H1 (cell line): ENCODE measurements around the gene CCP110. TPM values are rescaled to one million over a fixed set of nuclear protein-coding genes. Genes with fewer than 3 reads are reported as not detected.

ENCODE experiments used
- CTCF ChIA-PET: fragments of 300-600 bp; sonication (Branson Sonifier 250); formaldehyde crosslinking; loops from one replicate; lab custom pipeline; 2021; ENCODE audit not compliant: partially characterized antibody; lab: Charles Lee
- POLR2A ChIA-PET: fragments of 300-600 bp; sonication (Branson Sonifier 250); formaldehyde crosslinking; loops from one replicate; lab custom pipeline; 2021; ENCODE audit warnings: inconsistent platforms; ENCODE audit not compliant: partially characterized antibody; lab: Charles Lee
- DNase-seq, 2 experiments: peaks; one replicate each; pipeline versions ENCODE4 v3.0.0 to v3.0.0-alpha.2; 2010 to 2022; ENCODE audit warnings: low spot score in 2 of 2, low read depth in 1 of 2, mixed read lengths in 1 of 2
- FAIRE-seq: peaks from 2 replicates; lab custom pipeline; 2011; peaks lifted over from hg19 to GRCh38; lab: Jason Lieb, UNC
- H2AFZ ChIP-seq: 2 replicates; pipeline ENCODE4 v1.8.1; 2012; ENCODE audit warnings: low read length, inconsistent platforms
- H2AK5ac ChIP-seq: 2 replicates; pipeline ENCODE4 v1.6.1; 2013; ENCODE audit warnings: low read depth, low read length
- H2BK120ac ChIP-seq: replicated peaks from 2 replicates; pipeline ENCODE3; 2013; ENCODE audit warnings: low read depth, low read length, inconsistent platforms
- H2BK12ac ChIP-seq: 2 replicates; pipeline ENCODE4 v1.6.1; 2013; ENCODE audit warnings: low read depth, low read length
- H2BK15ac ChIP-seq: 2 replicates; pipeline ENCODE4 v1.6.1; 2013; ENCODE audit warnings: low read length
- H2BK20ac ChIP-seq: 2 replicates; pipeline ENCODE4 v1.6.1; 2013; ENCODE audit warnings: low read length
- H2BK5ac ChIP-seq: 2 replicates; pipeline ENCODE4 v1.6.1; 2013; ENCODE audit warnings: low read depth, low read length
- H3K14ac ChIP-seq: 2 replicates; pipeline ENCODE4 v1.6.1; 2013; ENCODE audit warnings: inconsistent platforms; ENCODE audit not compliant: insufficient read length
- H3K18ac ChIP-seq: 2 replicates; pipeline ENCODE4 v1.6.1; 2013; ENCODE audit warnings: low read length; ENCODE audit errors: extremely low read depth
- H3K23ac ChIP-seq: 2 replicates; pipeline ENCODE4 v1.6.1; 2013; ENCODE audit warnings: inconsistent platforms; ENCODE audit not compliant: insufficient read length
- H3K23me2 ChIP-seq: 2 replicates; pipeline ENCODE4 v1.6.1; 2013; ENCODE audit warnings: low read depth, low read length
- H3K27ac ChIP-seq: 2 replicates; pipeline ENCODE4 v1.6.1; 2011; ENCODE audit warnings: low read depth, low read length, inconsistent platforms
- H3K27me3 ChIP-seq, 4 experiments: replicated peaks in 1 of 4; 1 replicate in 1 of 4; 2 replicates in 3 of 4; pipeline versions ENCODE4 v1.6.1 to v1.8.1; 2011 to 2013; ENCODE audit warnings: low read length in 3 of 4, mild to moderate bottlenecking in 3 of 4, inconsistent platforms in 2 of 4, mixed read lengths in 2 of 4, moderate library complexity in 1 of 4; ENCODE audit not compliant: control insufficient read depth in 3 of 4, insufficient read depth in 3 of 4; ENCODE audit errors: extremely low read depth in 1 of 4
- H3K36me3 ChIP-seq, 4 experiments: 2 replicates each; pipeline versions ENCODE4 v1.6.1 to v1.8.1; 2011 to 2013; ENCODE audit warnings: mild to moderate bottlenecking in 4 of 4, low read length in 3 of 4, moderate library complexity in 2 of 4, control low read depth in 1 of 4, inconsistent platforms in 1 of 4; ENCODE audit not compliant: insufficient read depth in 4 of 4, control insufficient read depth in 2 of 4
- H3K4ac ChIP-seq: replicated peaks from 2 replicates; pipeline ENCODE3; 2013; ENCODE audit warnings: low read length, low read depth, mixed read lengths, inconsistent platforms; ENCODE audit not compliant: insufficient read length
- H3K4me1 ChIP-seq, 4 experiments: replicated peaks in 1 of 4; 1 replicate in 1 of 4; 2 replicates in 3 of 4; pipeline versions ENCODE4 v1.6.1 to v1.8.1; 2011 to 2013; ENCODE audit warnings: low read length in 3 of 4, inconsistent platforms in 2 of 4, mixed read lengths in 1 of 4; ENCODE audit not compliant: insufficient read depth in 4 of 4, control insufficient read depth in 3 of 4
- H3K4me2 ChIP-seq, 2 experiments: 2 replicates each; pipeline versions ENCODE4 v1.6.1 to v1.8.1; 2011 to 2013; ENCODE audit warnings: low read depth in 2 of 2, low read length in 2 of 2, control low read depth in 1 of 2, inconsistent platforms in 1 of 2, mild to moderate bottlenecking in 1 of 2; ENCODE audit not compliant: insufficient read depth in 1 of 2
- H3K4me3 ChIP-seq, 4 experiments: fragments of 200-600, 300-600 bp in 1 of 4; sonication (generic), shearing (Covaris generic), sonication (Bioruptor Twin) in 1 of 4; 2 replicates each; pipeline versions ENCODE4 v1.5.1 to v1.8.1; 2011 to 2016; ENCODE audit warnings: low read length in 4 of 4, low read depth in 3 of 4, control low read depth in 2 of 4, inconsistent platforms in 2 of 4, mild to moderate bottlenecking in 2 of 4, mixed read lengths in 1 of 4, moderate library complexity in 1 of 4; ENCODE audit not compliant: insufficient read depth in 2 of 4; ENCODE audit errors: extremely low read depth in 1 of 4
- H3K56ac ChIP-seq: replicated peaks from 2 replicates; pipeline ENCODE3; 2013; ENCODE audit warnings: low read depth, mild to moderate bottlenecking, mixed read lengths, low read length, inconsistent platforms; ENCODE audit not compliant: insufficient read length
- H3K79me1 ChIP-seq: 2 replicates; pipeline ENCODE4 v1.6.1; 2013; ENCODE audit warnings: low read depth, low read length, control low read depth
- H3K79me2 ChIP-seq, 2 experiments: 2 replicates each; pipeline versions ENCODE4 v1.6.1 to v1.8.1; 2012 to 2013; ENCODE audit warnings: low read length in 2 of 2, mild to moderate bottlenecking in 2 of 2, inconsistent platforms in 1 of 2; ENCODE audit not compliant: insufficient read depth in 2 of 2, control insufficient read depth in 1 of 2
- H3K9ac ChIP-seq, 4 experiments: replicated peaks in 1 of 4; 1 replicate in 1 of 4; 2 replicates in 3 of 4; pipeline versions ENCODE4 v1.6.1 to v1.8.1; 2011 to 2013; ENCODE audit warnings: low read depth in 3 of 4, low read length in 3 of 4, control low read depth in 2 of 4, mild to moderate bottlenecking in 2 of 4, moderate library complexity in 2 of 4, inconsistent platforms in 1 of 4; ENCODE audit errors: extremely low read depth in 1 of 4
- H3K9me3 ChIP-seq, 2 experiments: 2 replicates each; pipeline versions ENCODE4 v1.6.1 to v1.8.1; 2012 to 2013; ENCODE audit warnings: mild to moderate bottlenecking in 2 of 2, moderate library complexity in 2 of 2, control low read depth in 1 of 2, inconsistent platforms in 1 of 2, low read depth in 1 of 2, low read length in 1 of 2, mixed read lengths in 1 of 2; ENCODE audit not compliant: insufficient read depth in 2 of 2
- H4K20me1 ChIP-seq, 2 experiments: replicated peaks in 1 of 2; 2 replicates each; pipeline versions ENCODE3 to v1.8.1; 2011 to 2013; ENCODE audit warnings: inconsistent platforms in 2 of 2, low read length in 2 of 2, mild to moderate bottlenecking in 1 of 2; ENCODE audit not compliant: insufficient read depth in 2 of 2, control insufficient read depth in 1 of 2
- H4K5ac ChIP-seq: 2 replicates; pipeline ENCODE4 v1.6.1; 2013; ENCODE audit warnings: low read length, low read depth, mixed read lengths, inconsistent platforms; ENCODE audit not compliant: insufficient read length
- H4K8ac ChIP-seq: 2 replicates; pipeline ENCODE4 v1.8.0; 2013; ENCODE audit warnings: mild to moderate bottlenecking, moderate library complexity, low read length, inconsistent platforms; ENCODE audit not compliant: insufficient read depth; ENCODE audit errors: extremely low read depth
- H4K91ac ChIP-seq: replicated peaks from 2 replicates; pipeline ENCODE3; 2013; ENCODE audit warnings: low read length, mixed read lengths, inconsistent platforms; ENCODE audit not compliant: insufficient read length
- BRCA1 ChIP-seq: IDR thresholded peaks from 2 replicates; pipeline ENCODE4 v1.6.1; 2012; ENCODE audit warnings: low read depth, low read length, improper control_type of control experiment
- CBX8 ChIP-seq: fragments of 300-800, 300-1000 bp; sonication (generic); IDR thresholded peaks from 2 replicates; pipeline ENCODE4 v1.7.1; 2016; ENCODE audit warnings: low read depth, low read length, borderline replicate concordance
- CHD1 ChIP-seq: IDR thresholded peaks from 2 replicates; pipeline ENCODE4 v1.6.1; 2012; ENCODE audit warnings: low read depth, low read length, improper control_type of control experiment
- CHD2 ChIP-seq: IDR thresholded peaks from 2 replicates; pipeline ENCODE4 v1.6.1; 2012; ENCODE audit warnings: low read length, improper control_type of control experiment
- EP300 ChIP-seq, 2 experiments: IDR thresholded peaks; 1 replicate in 1 of 2; 2 replicates in 1 of 2; pipeline ENCODE4 v1.6.1; 2011 to 2012; ENCODE audit warnings: low read depth in 2 of 2, low read length in 2 of 2, mild to moderate bottlenecking in 2 of 2, borderline replicate concordance in 1 of 2, inconsistent platforms in 1 of 2, moderate library complexity in 1 of 2
- HDAC6 ChIP-seq: IDR thresholded peaks from one replicate; pipeline ENCODE4 v1.7.1; 2012; ENCODE audit warnings: low read depth, mild to moderate bottlenecking, inconsistent platforms, low read length, moderate library complexity
- MAFK ChIP-seq: IDR thresholded peaks from 2 replicates; pipeline ENCODE4 v1.6.1; 2012; ENCODE audit warnings: low read depth, mild to moderate bottlenecking, improper control_type of control experiment, low read length
- POLR2AphosphoS5 ChIP-seq: IDR thresholded peaks from 2 replicates; pipeline ENCODE4 v1.6.1; 2011; ENCODE audit warnings: low read depth, low read length
- RXRA ChIP-seq: IDR thresholded peaks from 2 replicates; pipeline ENCODE4 v1.6.1; 2011; ENCODE audit warnings: low read depth, mild to moderate bottlenecking, low read length, moderate library complexity; ENCODE audit not compliant: insufficient read depth
- SP2 ChIP-seq: IDR thresholded peaks from 2 replicates; pipeline ENCODE4 v1.6.1; 2012; ENCODE audit warnings: mild to moderate bottlenecking, low read length, inconsistent platforms
- SUZ12 ChIP-seq: fragments of 200-600 bp; sonication (generic); IDR thresholded peaks from 2 replicates; pipeline ENCODE4 v1.6.1; 2012; ENCODE audit warnings: mild to moderate bottlenecking, inconsistent platforms, low read length, moderate library complexity, mixed read lengths
- TCF12 ChIP-seq: IDR thresholded peaks from 2 replicates; pipeline ENCODE4 v1.6.1; 2011; ENCODE audit warnings: low read depth, mild to moderate bottlenecking, low read length
- WGBS, 2 experiments: shearing (Covaris generic) in 1 of 2; methylation state at CpG; one replicate each; pipeline versions ENCODE4 v1.1.6 to v1.1.7; 2013 to 2015; ENCODE audit warnings: low lambda C conversion rate in 2 of 2, mixed read lengths in 2 of 2, inconsistent platforms in 1 of 2, low coverage in 1 of 2, missing lambda C conversion rate in 1 of 2; ENCODE audit not compliant: insufficient replicate concordance in 2 of 2, insufficient coverage in 1 of 2, insufficient read length in 1 of 2; ENCODE audit errors: extremely low coverage in 1 of 2, missing lambda C conversion rate in 1 of 2; 5-methylcytosine and 5-hydroxymethylcytosine counted together
- polyA plus RNA-seq, 7 experiments: library from polyadenylated mRNA; depleted of rRNA in 3 of 7; stranded (reverse) in 5 of 7; unstranded in 2 of 7; fragments of >200 nt in 5 of 7; fragments of 200-250 nt in 2 of 7; gene quantifications; 1 replicate in 5 of 7; 2 replicates in 1 of 7; 4 replicates in 1 of 7; pipeline versions ENCODE4 v1.2.1 to v1.2.3, GENCODE V29; 2011 to 2013; ENCODE audit warnings: missing spikeins in 2 of 7, mixed read lengths in 2 of 7
- total RNA-seq: library from RNA; stranded (reverse); fragmentation: NEBNext Ultra II Directional; extraction: Animal tissue kit (Norgen Biotek cat#: 25700); gene quantifications from 2 replicates; pipeline ENCODE4 v1.2.1, GENCODE V29; 2021

Gene CCP110
- total and polyA plus RNA-seq, 2 of the 8 experiments (the other 6 are each of a cell fraction or from before 2014, with no cell fraction given): 3.2 to 19.8 TPM

- Histone ChIP-seq H4K5ac (no peak overlapping the region), H3K4me2 (no peak overlapping the region), H2AK5ac (no peak overlapping the region), H3K23me2 (no peaks in the 10 kb centered on the region), H3K4ac (no peak overlapping the region), H3K56ac (no peak overlapping the region), H3K4me1 (peaks cover 0 to 6% (median 1%) of the 10 kb centered on the region in 4 experiments; a peak in 3 of 7 replicates), H2BK120ac (no peak overlapping the region), H4K8ac (no peak overlapping the region), H2BK15ac (peak overlapping the region; percentile 61; the same call in 1 of the 2 replicates), H3K79me1 (no peaks in the 10 kb centered on the region), H3K9me3 (no peaks in the 10 kb centered on the region), H3K23ac (no peak overlapping the region), H2BK20ac (no peak overlapping the region), H3K18ac (no peak overlapping the region; the same call in 1 of the 2 replicates), H2BK5ac (no peak overlapping the region), H3K4me3 (no peak overlapping the region), H3K36me3 (peaks cover 0 to 14% (median 4%) of the 10 kb centered on the region in 4 experiments; a peak in 3 of 8 replicates), H3K9ac (no peak overlapping the region), H3K27ac (0 out of 2 replicates have a peak overlapping the region, but pooled peaks have one; percentile 15), H4K91ac (no peak overlapping the region), H3K14ac (no peak overlapping the region), H3K27me3 (no peaks in the 10 kb centered on the region), H4K20me1 (no peaks in the 10 kb centered on the region), H3K79me2 (no peaks in the 10 kb centered on the region), H2BK12ac (no peak overlapping the region), H2AFZ (no peak overlapping the region)
- WGBS, 2 experiments: 90% methylated on average over 19 of the region's 19 CpGs; no CpG with 5 or more reads in 1 of the 2 experiments
- ChIA-PET CTCF (interaction anchor here (2.0 to 8.7 kb wide), 2 partner anchors 9 to 85 kb away, joined by 6 to 91 read pairs; no protein-coding TSS in a partner anchor), POLR2A (interaction anchor here (1.7 kb wide), 1 partner anchor 287 kb away, joined by 3 read pairs; no protein-coding TSS in a partner anchor)
- no peak for TF ChIP-seq POLR2AphosphoS5
- no peak for TF ChIP-seq RXRA
- TF ChIP-seq TCF12: no peak
- TF ChIP-seq MAFK: no peak
- TF ChIP-seq CHD1: no peak
- TF ChIP-seq HDAC6: no peak
- TF ChIP-seq EP300 (IDR thresholded peaks at IDR 0.05; ENCODE audit: borderline replicate concordance in 1 of 2, low read depth in 2 of 2, low read length in 2 of 2): no peak
- no peak for TF ChIP-seq CBX8
- TF ChIP-seq SP2: no peak
- no peak for TF ChIP-seq SUZ12
- no peak for TF ChIP-seq BRCA1
- TF ChIP-seq CHD2: no peak
- FAIRE-seq (no peak), DNase-seq (no peak)
Measured at GRCh38 chr16:19595043-19595767, 71.5 kb downstream of the CCP110 start.
